ENCODE measurements around the gene WDR5.

GRCh38 chr9:134172198-134173126 lies 36.6 kb downstream of the WDR5 start:
- TF ChIP-seq CTCF (IDR thresholded peaks at IDR 0.05), result no peak
- TF ChIP-seq POLR2A (IDR thresholded peaks at IDR 0.05), result no peak
- TF ChIP-seq EP300 (IDR thresholded peaks at IDR 0.05), result no peak

All from ovary (tissue), 3 donors.